Mesothelial cell of epicardium (in vitro differentiated cells): ENCODE data around the gene RETN. TPM values are rescaled to one million over a fixed set of nuclear protein-coding genes. Genes with fewer than 3 reads are reported as not detected.
A peak's percentile ranks its signal among the peaks of the same experiment; 100 is the strongest.

Experiments
- DNase-seq, 2 experiments: peaks; one replicate each; pipeline ENCODE4 v3.0.0; 2021; ENCODE audit warnings: low spot score in 2 of 2; ENCODE audit not compliant: unreplicated experiment in 2 of 2
- H3K27ac Mint-ChIP-seq: 2 replicates; pipeline ENCODE4 v1.8.0; 2021; ENCODE audit warnings: mixed read lengths
- H3K27me3 Mint-ChIP-seq: 2 replicates; pipeline ENCODE4 v1.8.0; 2021; ENCODE audit warnings: low read depth, mixed read lengths
- H3K36me3 Mint-ChIP-seq: 2 replicates; pipeline ENCODE4 v1.8.0; 2021; ENCODE audit warnings: mixed read lengths
- H3K4me1 Mint-ChIP-seq: 2 replicates; pipeline ENCODE4 v1.8.0; 2021; ENCODE audit warnings: mixed read lengths
- H3K4me3 Mint-ChIP-seq: 2 replicates; pipeline ENCODE4 v1.8.0; 2021; ENCODE audit warnings: mild to moderate bottlenecking, moderate library complexity, mixed read lengths
- H3K9me3 Mint-ChIP-seq: 2 replicates; pipeline ENCODE4 v1.8.0; 2021; ENCODE audit warnings: mixed read lengths
- CTCF ChIP-seq: fragments of 200-600 bp; sonication (generic); IDR thresholded peaks from one replicate; pipeline ENCODE4 v1.5.0; 2021; ENCODE audit warnings: antibody characterized with exemption; ENCODE audit not compliant: unreplicated experiment
- total RNA-seq: library from RNA; stranded (reverse); gene quantifications from 3 replicates; pipeline ENCODE4 v1.2.1, GENCODE V29; 2021

RETN gene
- total RNA-seq, 1 donor from 2014 or later: not detected

- Mint-ChIP-seq H3K27me3 (peaks cover 12% of the 10 kb centered on the region), H3K36me3 (peaks cover 4% of the 10 kb centered on the region), H3K4me3 (no peak overlapping the region), H3K27ac (no peak overlapping the region), H3K9me3 (no peaks in the 10 kb centered on the region), H3K4me1 (peaks cover 4% of the 10 kb centered on the region)
- TF ChIP-seq CTCF: no peak
- no peak for DNase-seq
These were observed 20.4 kb upstream of the RETN start for GRCh38 chr19:7648265-7649014.

- Mint-ChIP-seq H3K36me3 (no peaks in the 10 kb centered on the region), H3K4me3 (no peak overlapping the region), H3K4me1 (peaks cover 11% of the 10 kb centered on the region)
These were observed 18.7 kb upstream of the RETN start for GRCh38 chr19:7650148-7650547.

GRCh38 chr19:7652061-7652641, 16.7 kb upstream of the RETN start:
- TF ChIP-seq CTCF: peak; percentile 100
- peaks cover 19% of the 10 kb centered on the region for H3K27me3 Mint-ChIP-seq
- no peaks in the 10 kb centered on the region for H3K9me3 Mint-ChIP-seq
- peak; percentile 74 to 96 for DNase-seq
- H3K36me3 Mint-ChIP-seq: no peaks in the 10 kb centered on the region
- peak overlapping the region; percentile 60 for H3K4me3 Mint-ChIP-seq
- H3K27ac Mint-ChIP-seq: peak overlapping the region; percentile 53
- peaks cover 11% of the 10 kb centered on the region for H3K4me1 Mint-ChIP-seq

More at GRCh38 chr19:7650148-7650547, 18.7 kb upstream of the RETN start:
- DNase-seq: no peak
- H3K27me3 Mint-ChIP-seq: peaks cover 12% of the 10 kb centered on the region
- no peak overlapping the region for H3K27ac Mint-ChIP-seq
- no peak for TF ChIP-seq CTCF
- H3K9me3 Mint-ChIP-seq: no peaks in the 10 kb centered on the region

- H3K4me3 Mint-ChIP-seq: no peak overlapping the region
- no peaks in the 10 kb centered on the region for H3K36me3 Mint-ChIP-seq
- TF ChIP-seq CTCF: no peak
- peaks cover 30% of the 10 kb centered on the region for H3K27me3 Mint-ChIP-seq
- peak overlapping the region; percentile 71 for H3K27ac Mint-ChIP-seq
- no peak for DNase-seq
- no peaks in the 10 kb centered on the region for H3K9me3 Mint-ChIP-seq
- H3K4me1 Mint-ChIP-seq: peaks cover 11% of the 10 kb centered on the region
These were observed 14.4 kb upstream of the RETN start for GRCh38 chr19:7654401-7654800.

GRCh38 chr19:7655581-7655980, 13.3 kb upstream of the RETN start:
- no peaks in the 10 kb centered on the region for H3K9me3 Mint-ChIP-seq
- TF ChIP-seq CTCF: no peak
- H3K4me1 Mint-ChIP-seq: peaks cover 11% of the 10 kb centered on the region
- no peak overlapping the region for H3K27ac Mint-ChIP-seq
- peaks cover 33% of the 10 kb centered on the region for H3K27me3 Mint-ChIP-seq
- no peak overlapping the region for H3K4me3 Mint-ChIP-seq
- DNase-seq: no peak
- no peaks in the 10 kb centered on the region for H3K36me3 Mint-ChIP-seq
